NCI-H187 (cell line): Measurements from ENCODE around the gene ADAM22.

ENCODE experiments used
- DNase-seq, 2 experiments: peaks; one replicate each; lab custom pipeline; 2025; lab: John Stamatoyannopoulos, UW

Gene ADAM22

GRCh38 chr7:88167223-88167622, 233.2 kb downstream of the ADAM22 start:
- DNase-seq, result no peak

- no peak for DNase-seq
These were observed 233.7 kb downstream of the ADAM22 start for GRCh38 chr7:88167721-88168120.

- DNase-seq, result no peak
These were observed 235.8 kb downstream of the ADAM22 start for GRCh38 chr7:88169717-88170320.

DNA sequence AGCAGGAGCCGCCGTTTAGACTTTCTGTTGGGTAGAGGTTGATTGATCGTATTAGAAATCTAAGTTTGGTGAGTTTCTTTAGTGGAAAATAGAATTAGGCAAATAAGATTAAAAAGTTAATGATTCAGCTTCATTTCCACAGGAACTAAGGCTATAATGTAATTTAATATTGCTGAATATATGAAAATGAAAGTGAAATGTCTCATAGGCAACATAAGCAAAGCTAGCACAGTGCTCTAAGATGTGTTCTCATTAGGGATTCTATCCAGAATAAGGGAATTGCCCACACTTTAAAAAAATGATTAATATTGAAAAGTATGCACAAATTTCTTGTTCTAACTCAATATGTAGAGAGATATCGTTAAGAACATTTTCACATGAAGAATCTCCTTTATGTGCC, 238.8 kb downstream of the ADAM22 start:
- DNase-seq, result no peak

- DNase-seq, result no peak
These were observed 242.1 kb downstream of the ADAM22 start for GRCh38 chr7:88176190-88176589.

- DNase-seq, result no peak
These were observed 249.0 kb downstream of the ADAM22 start for GRCh38 chr7:88183051-88183450.

GRCh38 chr7:88184848-88185304, 250.8 kb downstream of the ADAM22 start:
- DNase-seq, result no peak

GRCh38 chr7:88185650-88186049, 251.6 kb downstream of the ADAM22 start:
- no peak for DNase-seq

DNA sequence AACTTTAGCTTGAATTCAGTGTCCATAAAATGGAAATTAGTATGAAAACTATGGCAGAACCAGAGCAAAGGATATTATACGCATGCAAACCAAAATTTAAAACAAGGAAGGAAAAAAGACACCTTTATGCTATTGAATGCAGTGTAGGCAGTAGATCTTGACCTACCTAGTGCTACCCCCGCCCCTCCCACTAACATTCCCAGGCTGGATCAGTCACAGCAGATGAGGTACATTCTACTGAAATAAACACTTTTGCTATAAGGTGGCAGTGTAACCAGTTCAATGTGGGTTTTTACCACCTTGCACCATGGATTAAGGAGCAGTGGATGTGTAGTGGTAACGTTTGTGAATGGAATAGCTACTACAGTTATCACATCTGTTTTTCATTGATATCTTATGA, 257.9 kb downstream of the ADAM22 start:
- no peak for DNase-seq

DNA sequence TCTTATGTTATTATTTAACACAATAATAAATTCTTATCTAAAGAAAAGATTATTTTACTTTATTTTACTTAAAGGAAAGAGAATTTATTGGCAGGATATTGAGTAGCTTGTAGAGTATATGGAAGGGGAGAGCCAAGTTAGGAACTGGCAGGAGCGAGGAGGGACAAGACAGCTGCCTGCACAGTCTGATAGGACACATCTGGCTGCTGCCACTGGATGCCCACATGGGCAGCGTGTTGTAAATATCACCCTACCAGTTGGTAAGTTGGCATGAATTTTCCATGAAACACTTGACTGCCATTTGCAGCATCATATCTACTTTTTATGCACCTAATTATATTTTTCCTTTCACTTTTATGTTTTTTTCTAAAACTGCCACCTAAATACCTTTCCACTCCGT, 266.2 kb downstream of the ADAM22 start:
- DNase-seq, result no peak

DNA sequence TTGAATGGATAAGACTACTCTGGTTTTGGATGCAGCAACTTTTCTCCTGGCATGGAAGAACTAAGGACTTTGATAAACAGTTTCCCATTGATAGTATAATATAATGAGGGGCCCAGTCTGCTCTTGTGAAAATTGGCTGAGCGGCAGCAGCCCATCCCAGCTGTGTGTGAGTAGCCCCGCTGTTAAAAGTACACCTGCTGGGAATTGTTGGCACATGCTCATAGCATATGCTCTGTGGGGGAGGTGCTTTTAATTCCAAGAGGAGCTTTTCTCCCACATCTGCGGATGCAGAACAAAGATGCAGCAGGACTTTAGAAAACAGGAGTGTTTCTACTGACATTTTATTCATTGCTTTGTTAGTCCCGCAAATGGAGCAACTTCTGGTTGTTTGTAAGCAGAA, 266.7 kb downstream of the ADAM22 start:
- DNase-seq, result peak; percentile 27 to 31

DNA sequence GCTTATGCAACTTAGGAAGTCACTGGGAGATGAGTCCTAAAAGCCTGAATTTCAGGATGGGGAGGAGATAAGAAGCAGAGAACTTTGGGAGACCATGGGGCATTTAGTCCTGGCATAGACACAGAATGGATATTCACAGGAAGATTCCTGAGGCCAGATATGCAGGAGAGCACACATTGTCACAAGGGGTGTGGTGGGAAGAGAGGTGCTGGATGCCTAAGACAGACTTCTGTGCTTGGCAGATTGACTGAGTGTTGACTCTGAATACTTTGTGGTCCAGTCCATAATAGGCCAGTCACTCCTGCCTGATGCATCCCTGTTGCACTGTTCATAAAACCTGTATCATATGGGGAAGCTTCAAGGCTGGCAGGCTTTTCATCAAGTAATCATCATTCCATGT, 267.3 kb downstream of the ADAM22 start:
- no peak for DNase-seq

GRCh38 chr7:88202278-88202677, 268.2 kb downstream of the ADAM22 start:
- no peak for DNase-seq

DNA sequence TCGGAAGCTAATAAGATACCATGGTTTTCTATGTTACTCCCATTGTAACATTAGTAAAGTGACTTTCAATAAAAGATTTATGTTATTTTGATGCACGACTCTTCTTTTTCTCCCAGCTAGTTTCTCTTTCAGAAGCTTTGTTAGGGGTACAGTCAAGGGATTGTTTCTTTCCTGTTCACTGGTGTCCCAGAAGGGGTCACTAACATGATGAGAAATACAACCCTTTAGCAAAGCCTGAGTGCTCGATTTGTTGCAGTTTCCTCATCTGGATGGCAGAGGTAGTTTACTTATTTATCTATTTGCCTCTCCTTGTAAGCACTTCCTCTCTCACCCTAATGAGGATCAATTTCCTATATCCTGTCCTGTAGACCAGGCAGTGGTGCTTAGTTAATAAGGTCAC, 268.7 kb downstream of the ADAM22 start:
- DNase-seq, result no peak

GRCh38 chr7:88203401-88203800, 269.4 kb downstream of the ADAM22 start:
- DNase-seq, result no peak

GRCh38 chr7:88204525-88205110, 270.6 kb downstream of the ADAM22 start:
- DNase-seq, result no peak

GRCh38 chr7:88205179-88205578, 271.1 kb downstream of the ADAM22 start:
- DNase-seq, result no peak

DNA sequence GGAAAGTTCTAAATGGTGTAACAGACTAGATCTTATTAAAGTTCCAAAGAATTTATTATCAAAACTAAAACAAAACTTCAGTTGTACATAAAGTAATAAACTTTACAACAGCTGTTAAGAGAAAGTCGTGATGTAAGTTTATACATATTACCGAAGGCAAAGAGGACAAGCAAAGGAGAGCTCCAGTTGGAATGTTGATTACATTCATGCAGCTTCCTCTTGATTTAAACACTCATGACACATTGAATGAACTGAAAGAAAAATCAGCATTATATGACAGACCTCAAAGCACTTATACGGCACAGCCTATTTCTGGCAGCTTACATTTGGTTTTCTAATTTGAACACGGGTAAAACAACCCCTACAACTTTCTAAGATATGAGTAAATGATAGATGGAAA, 272.2 kb downstream of the ADAM22 start:
- DNase-seq, result no peak

GRCh38 chr7:88208521-88208920, 274.5 kb downstream of the ADAM22 start:
- no peak for DNase-seq

DNA sequence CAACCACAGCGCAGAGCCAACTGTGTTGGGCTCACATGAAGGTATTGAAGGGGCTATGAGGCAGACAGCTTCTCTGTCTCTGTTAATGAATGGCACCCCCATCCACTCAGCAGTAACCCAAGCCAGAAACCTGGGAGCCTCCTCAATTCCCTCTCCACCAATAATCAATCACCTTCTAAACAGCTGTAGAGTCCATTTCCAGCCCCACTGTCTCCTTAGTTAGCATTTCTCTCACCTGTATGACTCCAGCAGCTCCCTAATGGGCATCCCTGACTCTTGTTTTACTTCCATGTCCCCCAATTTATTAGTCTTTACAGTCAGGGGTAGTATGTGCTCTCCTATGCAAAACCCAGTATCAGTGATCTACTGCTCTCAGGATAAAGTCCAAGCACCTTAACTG, 278.9 kb downstream of the ADAM22 start:
- no peak for DNase-seq

DNA sequence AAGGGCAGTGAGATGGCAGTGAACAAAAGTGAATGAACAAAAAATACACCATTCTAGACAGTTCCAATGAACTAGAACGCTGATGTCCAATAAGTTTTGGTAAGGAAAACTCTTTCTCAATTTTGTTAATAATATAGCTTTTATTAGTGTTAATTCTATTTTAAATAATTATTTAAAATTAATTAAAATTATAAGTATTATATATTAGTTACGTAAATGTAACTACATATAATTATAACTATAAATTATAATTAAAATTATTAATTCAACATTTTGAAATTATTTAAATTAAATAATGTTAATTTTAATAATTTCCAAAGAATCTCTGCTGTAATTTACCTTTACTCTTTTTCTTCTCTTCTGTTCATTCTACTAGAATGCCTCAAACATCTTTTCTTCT, 280.4 kb downstream of the ADAM22 start:
- no peak for DNase-seq

DNA sequence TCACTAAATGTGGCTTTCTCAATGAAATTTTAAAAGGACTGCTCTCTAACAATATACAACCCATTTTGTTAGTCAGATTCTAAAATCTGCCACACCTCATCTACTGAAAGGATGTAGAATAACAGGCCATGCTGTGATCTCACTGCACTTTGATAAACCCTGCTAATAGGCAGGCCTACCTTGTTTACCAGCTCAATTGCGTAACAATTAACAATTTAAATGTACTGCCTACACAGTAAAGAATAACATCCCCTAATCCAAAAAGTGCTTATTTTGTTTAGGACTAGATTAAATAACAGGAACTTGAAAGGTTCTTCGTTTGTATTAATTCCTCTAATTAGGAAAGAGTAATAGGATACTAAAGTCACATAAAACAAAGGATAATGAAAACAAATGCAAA, 281.2 kb downstream of the ADAM22 start:
- DNase-seq, result no peak

DNA sequence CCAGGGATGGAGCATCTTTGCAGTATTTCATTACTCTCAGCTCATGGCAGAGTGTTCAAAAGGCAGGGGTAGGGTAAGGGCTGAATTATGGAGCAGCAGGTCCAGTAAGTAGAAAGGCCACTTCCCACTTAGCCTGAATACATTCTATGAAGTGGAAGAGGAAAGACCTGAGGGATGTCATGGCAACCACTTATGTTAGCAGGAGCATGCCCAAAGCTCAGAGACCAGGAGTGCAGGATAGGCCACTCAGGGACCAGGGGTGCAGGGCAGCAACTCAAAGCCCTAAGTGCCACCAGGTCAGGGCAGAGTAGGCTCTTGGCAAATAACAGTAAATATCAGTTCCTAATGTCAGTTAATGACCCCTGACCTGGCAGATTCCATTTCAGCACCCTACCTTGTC, 282.2 kb downstream of the ADAM22 start:
- peak; percentile 35 to 70 for DNase-seq
